HL-60 (cell line): ENCODE data around the gene COPS9.

Experiments used
- DNase-seq, 2 experiments: peaks; one replicate each; pipeline ENCODE4 v3.0.0-alpha.2; 2010 to 2020; ENCODE audit warnings: low read depth in 1 of 2, low spot score in 1 of 2
- H3K27ac ChIP-seq: fragments of 250-450 bp; sonication (Bioruptor Pico); replicated peaks from 2 replicates; pipeline ENCODE4 v1.5.1; 2020; ENCODE audit warnings: mild to moderate bottlenecking, moderate library complexity
- H3K27me3 ChIP-seq: fragments of 250-450 bp; sonication (Bioruptor Pico); 2 replicates; pipeline ENCODE4 v1.5.1; 2021; ENCODE audit warnings: mild to moderate bottlenecking, moderate library complexity; ENCODE audit not compliant: insufficient read depth, poor library complexity, severe bottlenecking
- H3K4me3 ChIP-seq: replicated peaks from 2 replicates; pipeline ENCODE4 v1.5.1; 2011; ENCODE audit warnings: mild to moderate bottlenecking, control low read depth, low read length; ENCODE audit not compliant: insufficient read depth
- GABPA ChIP-seq: IDR thresholded peaks from 2 replicates; pipeline ENCODE4 v1.6.1; 2012; ENCODE audit warnings: low read depth
- POLR2AphosphoS5 ChIP-seq: IDR thresholded peaks from 2 replicates; pipeline ENCODE4 v1.6.1; 2012; ENCODE audit warnings: low read depth
- SPI1 ChIP-seq: IDR thresholded peaks from 2 replicates; pipeline ENCODE4 v1.6.1; 2012; ENCODE audit warnings: low read depth, mild to moderate bottlenecking, borderline replicate concordance
- TF ChIP-seq, protein P1 (sequence below): IDR thresholded peaks from one replicate; pipeline ENCODE4 v1.5.1; 2011; ENCODE audit warnings: low read length, control low read depth, inconsistent platforms; ENCODE audit not compliant: insufficient read depth
- TF ChIP-seq, protein P2 (sequence below): IDR thresholded peaks from 2 replicates; pipeline ENCODE4 v1.6.1; 2012; ENCODE audit warnings: low read depth; ENCODE audit not compliant: insufficient replicate concordance

Gene COPS9

DNA sequence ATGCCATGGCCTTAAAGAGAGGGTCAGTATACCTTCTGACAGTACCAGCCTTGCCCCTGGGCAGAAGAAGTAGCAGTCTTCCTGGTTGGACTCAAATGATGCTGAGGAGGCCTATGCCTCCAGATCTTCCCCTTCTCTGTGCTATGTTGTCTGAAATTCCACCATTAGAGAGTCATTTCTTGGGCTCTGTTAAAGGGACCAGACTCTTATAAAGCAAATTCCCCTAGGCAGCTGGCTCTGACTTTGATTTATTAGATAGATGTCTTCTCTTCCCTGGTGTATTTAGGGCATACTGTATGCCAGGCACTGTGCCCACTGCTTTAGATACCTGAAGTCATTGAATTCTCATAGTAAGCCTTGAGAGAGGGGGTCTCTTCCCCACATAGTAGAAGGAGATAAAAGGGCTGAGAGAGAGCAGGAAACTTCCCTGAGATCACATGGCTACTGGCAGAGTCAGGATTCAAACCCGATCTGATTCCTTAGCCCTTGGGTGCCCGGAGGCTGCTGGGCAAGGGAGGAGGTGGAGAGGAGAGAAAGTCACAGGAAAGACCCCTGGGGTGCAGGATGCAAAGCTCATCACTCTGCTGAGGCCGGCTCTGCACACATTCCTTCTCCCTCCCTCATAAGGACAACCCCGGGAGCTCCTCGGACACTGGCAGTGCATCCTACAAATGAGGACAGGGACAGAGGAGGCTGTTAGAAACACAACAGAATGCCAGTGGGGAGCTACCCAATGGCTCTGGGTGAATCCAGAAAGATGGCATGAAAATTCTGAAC, 23.0 kb downstream of the COPS9 start:
- no peak overlapping the region for H3K27ac ChIP-seq
- DNase-seq, result no peak
- peaks cover 6% of the 10 kb centered on the region for H3K27me3 ChIP-seq
- H3K4me3 ChIP-seq, result no peak overlapping the region
- TF ChIP-seq, protein P1, sequence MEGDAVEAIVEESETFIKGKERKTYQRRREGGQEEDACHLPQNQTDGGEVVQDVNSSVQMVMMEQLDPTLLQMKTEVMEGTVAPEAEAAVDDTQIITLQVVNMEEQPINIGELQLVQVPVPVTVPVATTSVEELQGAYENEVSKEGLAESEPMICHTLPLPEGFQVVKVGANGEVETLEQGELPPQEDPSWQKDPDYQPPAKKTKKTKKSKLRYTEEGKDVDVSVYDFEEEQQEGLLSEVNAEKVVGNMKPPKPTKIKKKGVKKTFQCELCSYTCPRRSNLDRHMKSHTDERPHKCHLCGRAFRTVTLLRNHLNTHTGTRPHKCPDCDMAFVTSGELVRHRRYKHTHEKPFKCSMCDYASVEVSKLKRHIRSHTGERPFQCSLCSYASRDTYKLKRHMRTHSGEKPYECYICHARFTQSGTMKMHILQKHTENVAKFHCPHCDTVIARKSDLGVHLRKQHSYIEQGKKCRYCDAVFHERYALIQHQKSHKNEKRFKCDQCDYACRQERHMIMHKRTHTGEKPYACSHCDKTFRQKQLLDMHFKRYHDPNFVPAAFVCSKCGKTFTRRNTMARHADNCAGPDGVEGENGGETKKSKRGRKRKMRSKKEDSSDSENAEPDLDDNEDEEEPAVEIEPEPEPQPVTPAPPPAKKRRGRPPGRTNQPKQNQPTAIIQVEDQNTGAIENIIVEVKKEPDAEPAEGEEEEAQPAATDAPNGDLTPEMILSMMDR, result no peak
- TF ChIP-seq SPI1 (no peak), POLR2AphosphoS5 (no peak), GABPA (no peak)
- TF ChIP-seq, protein P2, sequence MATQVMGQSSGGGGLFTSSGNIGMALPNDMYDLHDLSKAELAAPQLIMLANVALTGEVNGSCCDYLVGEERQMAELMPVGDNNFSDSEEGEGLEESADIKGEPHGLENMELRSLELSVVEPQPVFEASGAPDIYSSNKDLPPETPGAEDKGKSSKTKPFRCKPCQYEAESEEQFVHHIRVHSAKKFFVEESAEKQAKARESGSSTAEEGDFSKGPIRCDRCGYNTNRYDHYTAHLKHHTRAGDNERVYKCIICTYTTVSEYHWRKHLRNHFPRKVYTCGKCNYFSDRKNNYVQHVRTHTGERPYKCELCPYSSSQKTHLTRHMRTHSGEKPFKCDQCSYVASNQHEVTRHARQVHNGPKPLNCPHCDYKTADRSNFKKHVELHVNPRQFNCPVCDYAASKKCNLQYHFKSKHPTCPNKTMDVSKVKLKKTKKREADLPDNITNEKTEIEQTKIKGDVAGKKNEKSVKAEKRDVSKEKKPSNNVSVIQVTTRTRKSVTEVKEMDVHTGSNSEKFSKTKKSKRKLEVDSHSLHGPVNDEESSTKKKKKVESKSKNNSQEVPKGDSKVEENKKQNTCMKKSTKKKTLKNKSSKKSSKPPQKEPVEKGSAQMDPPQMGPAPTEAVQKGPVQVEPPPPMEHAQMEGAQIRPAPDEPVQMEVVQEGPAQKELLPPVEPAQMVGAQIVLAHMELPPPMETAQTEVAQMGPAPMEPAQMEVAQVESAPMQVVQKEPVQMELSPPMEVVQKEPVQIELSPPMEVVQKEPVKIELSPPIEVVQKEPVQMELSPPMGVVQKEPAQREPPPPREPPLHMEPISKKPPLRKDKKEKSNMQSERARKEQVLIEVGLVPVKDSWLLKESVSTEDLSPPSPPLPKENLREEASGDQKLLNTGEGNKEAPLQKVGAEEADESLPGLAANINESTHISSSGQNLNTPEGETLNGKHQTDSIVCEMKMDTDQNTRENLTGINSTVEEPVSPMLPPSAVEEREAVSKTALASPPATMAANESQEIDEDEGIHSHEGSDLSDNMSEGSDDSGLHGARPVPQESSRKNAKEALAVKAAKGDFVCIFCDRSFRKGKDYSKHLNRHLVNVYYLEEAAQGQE, result no peak

DNA sequence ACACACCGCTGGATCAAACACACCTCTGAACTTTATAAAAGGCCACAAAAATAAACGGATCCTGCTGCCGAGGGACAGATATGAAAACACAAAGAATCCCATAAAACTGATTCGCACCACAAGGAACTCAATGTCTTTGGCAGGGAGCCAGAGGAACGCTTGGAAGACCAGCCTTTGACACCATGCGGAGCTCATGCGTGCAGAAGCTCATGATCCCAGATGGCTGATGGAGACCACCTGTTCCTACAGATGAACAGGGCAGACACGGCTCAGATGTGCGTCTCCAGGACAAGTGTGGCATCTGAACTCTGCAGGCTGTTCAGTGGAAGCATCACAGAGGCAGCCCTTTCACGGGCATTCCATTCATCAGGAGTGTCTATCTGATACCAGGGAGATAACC, 24.9 kb downstream of the COPS9 start:
- DNase-seq, result no peak
- TF ChIP-seq SPI1 (no peak), GABPA (no peak)
- TF ChIP-seq, protein P1, result no peak
- TF ChIP-seq, protein P2, result no peak
- Histone ChIP-seq H3K27ac (no peak overlapping the region), H3K4me3 (no peak overlapping the region), H3K27me3 (peaks cover 6% of the 10 kb centered on the region)

DNA sequence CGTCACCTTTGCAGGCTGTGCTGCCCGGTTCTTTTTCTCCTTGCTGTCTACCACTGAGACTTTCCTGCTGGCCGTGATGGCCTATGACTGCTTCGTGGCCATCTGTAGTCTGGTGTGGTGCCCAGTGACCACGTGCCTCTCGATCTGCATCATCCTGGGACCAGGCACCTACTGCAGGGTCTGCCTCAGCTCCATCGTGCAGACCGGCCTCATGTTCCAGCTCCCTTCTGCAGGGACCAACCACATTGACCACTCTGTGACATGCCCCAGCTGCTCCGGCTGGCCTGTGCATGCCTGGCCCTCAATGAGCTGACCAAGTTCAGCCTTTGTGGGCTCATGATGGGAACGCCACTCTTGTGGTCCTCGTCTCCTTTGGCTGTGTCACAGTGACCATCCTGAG, 26.7 kb downstream of the COPS9 start:
- H3K27me3 ChIP-seq, result peaks cover 5% of the 10 kb centered on the region

More for the DNA sequence above, 26.7 kb downstream of the COPS9 start:
- TF ChIP-seq POLR2AphosphoS5 (no peak), GABPA (no peak), SPI1 (no peak)
- TF ChIP-seq, protein P1, result no peak
- TF ChIP-seq, protein P2, result no peak
- Histone ChIP-seq H3K27ac (no peak overlapping the region), H3K4me3 (no peak overlapping the region)
- no peak for DNase-seq
